GM12801 (cell line): ENCODE data around the gene ANKS1B.

Experiments
- TF ChIP-seq, protein P1 (sequence below): IDR thresholded peaks from one replicate; pipeline ENCODE4 v1.5.1; 2011; ENCODE audit warnings: control low read depth; ENCODE audit not compliant: insufficient read length; ENCODE audit errors: extremely low read depth

The ANKS1B gene

DNA sequence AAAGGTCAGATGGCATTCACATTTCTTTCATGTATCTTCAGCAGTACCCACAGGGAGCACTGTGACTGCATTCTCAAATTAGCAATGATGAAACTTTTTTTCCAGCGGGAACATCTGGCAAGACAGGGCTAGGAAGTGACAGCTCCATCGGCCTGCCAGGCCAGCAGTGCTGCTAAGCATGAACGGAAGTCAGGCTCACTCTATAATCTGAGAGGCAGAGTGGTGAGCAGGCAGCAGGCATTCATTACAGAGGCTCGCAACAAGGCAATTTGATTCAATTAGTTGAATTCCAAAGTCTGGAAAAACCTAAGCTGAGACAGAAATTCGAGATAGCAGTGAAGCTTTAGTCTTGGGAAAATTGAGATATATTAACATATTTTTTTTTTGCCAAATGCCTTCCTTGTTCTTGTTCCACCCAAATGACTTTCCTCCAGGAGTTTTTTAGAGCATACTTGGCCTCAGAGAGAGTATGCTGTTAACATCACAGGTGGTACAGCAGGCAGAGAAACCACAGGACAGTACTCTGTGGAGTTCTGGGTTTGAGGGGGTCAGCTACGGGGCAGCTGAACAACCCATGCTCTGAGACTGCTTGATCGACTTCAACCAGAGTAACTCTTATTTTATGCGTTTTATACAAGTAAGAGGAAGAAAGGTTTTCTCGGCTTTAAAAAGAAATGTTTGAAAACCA lies 924.8 kb downstream of the ANKS1B start:
- TF ChIP-seq, protein P1, sequence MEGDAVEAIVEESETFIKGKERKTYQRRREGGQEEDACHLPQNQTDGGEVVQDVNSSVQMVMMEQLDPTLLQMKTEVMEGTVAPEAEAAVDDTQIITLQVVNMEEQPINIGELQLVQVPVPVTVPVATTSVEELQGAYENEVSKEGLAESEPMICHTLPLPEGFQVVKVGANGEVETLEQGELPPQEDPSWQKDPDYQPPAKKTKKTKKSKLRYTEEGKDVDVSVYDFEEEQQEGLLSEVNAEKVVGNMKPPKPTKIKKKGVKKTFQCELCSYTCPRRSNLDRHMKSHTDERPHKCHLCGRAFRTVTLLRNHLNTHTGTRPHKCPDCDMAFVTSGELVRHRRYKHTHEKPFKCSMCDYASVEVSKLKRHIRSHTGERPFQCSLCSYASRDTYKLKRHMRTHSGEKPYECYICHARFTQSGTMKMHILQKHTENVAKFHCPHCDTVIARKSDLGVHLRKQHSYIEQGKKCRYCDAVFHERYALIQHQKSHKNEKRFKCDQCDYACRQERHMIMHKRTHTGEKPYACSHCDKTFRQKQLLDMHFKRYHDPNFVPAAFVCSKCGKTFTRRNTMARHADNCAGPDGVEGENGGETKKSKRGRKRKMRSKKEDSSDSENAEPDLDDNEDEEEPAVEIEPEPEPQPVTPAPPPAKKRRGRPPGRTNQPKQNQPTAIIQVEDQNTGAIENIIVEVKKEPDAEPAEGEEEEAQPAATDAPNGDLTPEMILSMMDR, result no peak

DNA sequence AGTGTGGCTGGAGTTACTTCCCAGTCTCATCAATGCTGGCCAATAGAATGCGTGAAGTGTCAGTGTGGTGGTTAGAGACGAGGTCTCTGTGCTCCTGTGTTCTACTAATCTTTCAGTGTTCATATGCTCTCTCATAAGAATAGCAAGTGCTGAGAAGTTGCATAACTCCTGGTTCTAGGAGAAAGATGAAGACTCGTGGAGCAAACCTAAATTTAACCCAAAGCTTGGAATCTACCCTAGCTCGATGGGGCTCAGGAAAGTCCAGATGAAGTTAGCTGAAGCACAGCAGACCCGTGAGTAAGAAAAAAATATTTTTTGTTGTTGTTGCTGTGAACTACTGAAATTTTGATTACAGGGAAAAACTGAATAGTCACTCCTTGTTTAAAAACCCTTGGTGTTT lies 927.1 kb downstream of the ANKS1B start:
- TF ChIP-seq, protein P1, result no peak

DNA sequence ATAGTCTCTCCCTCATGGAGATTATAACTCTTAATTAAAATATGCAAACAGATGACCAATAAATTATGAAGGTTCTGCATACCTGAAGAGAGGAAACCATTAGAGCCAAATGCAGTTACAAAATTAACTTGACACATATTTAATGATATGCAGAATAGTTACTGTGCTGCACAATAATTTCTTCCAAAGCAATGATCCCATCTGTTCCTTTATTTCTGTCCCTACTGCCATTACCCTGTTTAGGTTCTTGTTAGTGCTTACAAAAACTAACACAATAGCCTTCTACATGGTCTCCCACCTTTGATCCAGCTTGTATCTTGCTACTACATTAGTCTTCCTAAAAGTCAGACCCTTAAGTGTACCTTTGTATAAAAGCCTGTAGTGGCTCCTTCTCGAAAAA lies 928.5 kb downstream of the ANKS1B start:
- TF ChIP-seq, protein P1, result no peak

DNA sequence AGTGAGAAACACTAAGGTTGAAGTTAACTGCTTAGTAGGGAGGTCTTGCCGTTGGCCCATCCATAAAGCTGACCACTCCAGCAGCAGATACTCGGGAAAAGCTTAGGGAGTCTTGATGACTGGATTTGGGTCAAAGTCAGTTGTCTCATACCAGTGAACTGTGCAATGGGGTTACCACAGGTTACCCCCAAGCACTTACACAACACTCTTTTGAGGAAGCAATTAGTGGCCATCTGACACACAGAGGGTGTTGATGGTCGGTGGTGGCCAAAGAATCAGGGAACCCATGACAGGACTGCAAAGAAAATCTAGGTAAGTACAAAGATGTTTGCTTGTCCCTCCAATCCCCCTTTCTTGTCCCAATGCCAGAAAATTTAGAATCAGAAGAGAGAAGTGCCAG lies 929.4 kb downstream of the ANKS1B start:
- TF ChIP-seq, protein P1, result no peak

DNA sequence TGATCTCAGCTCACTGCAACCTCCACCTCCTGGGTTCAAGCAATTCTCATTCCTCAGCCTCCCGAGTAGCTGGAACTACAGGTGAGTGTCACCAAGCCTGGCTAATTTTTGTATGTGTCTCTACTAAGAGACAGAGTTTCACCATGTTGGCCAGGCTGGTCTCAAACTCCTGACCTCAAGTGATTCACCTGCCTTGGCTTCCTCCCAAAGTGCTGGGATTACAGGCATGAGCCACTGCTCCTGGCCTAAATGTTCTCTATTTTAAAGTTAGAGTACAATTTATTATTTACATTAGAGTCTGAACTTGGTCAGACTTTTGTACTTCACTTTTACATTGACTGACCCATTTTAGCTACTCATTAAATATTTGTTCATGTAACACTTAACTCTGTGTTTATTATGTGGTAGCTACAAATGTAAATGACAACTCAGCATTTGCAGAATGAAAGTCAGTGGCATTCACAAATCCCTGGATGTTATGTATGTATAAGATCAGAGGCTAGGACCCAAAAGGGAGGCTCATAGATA lies 930.1 kb downstream of the ANKS1B start:
- TF ChIP-seq, protein P1, result no peak

DNA sequence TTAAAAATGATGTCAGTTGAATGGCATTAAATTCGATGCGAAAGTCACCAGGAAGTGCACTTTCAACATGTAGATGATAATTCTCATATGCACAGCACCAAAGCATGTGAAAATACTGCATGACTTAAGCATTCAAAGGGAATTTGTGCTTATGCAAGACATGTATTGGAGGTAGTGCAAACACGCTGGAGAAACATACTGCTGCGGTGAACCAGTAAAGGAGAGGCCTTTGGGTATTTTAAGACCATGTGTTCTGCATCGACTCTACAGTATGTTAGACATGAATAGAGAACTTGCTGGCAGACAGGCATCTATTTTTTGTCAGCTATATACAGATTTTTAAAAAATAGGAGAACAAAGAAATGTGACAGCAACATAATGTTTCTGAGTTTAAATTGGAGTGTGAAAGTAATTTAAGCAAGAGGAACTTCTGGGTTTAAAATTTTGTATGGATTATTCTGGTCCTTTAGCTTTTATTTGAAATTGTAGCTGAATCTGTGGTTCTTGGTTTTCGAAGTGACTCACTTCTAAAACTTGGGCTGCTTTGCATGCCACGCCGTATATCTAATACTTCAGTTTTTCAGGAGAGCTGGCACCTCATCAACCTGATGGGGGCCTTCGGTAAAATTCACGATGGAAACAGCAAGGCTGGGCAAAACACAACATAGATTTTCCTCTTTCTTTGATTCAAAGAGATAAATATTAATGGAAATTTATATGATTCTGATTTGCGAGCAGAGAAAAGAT lies 930.9 kb downstream of the ANKS1B start:
- TF ChIP-seq, protein P1, result no peak

DNA sequence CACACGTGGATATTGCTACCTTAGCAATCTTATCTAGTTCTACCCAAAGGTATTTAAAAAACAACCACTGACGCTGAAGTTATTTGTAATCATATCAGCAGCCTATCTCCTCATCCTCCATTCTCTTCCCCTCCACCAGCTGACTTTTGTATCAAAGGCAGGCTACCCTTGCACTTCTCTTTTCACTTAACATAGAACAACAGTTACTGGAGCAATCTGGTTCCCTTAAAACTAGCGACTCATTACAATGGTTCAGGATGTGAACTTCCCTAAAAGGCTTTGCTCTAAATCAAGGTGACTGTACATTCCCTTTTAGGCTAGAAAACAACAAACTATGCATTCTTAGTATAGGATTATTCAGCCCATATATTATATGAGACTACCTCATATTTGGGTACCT lies 935.0 kb downstream of the ANKS1B start:
- TF ChIP-seq, protein P1, result no peak
